Measurements from ENCODE around the gene LRRC59.

DNA sequence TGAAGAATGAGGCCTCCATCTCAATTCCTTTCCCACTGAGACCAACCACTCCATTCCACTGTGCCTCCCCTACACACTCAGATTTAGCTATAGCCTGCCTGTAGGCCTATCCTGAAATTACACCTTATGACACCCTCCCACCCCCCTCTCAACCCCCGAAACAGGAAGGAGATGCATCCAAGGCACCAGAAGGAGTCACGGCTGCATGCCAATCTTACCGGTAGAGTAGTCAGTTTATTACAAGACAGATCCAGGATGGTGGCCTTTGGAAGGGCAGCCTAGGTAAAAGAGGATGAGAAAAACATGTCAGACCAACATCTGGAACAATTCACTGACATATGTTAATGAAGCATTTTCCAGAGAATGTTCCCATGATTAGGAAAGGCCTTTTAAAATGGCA lies 2.6 kb downstream of the LRRC59 start:
- TF ChIP-seq, protein P1, sequence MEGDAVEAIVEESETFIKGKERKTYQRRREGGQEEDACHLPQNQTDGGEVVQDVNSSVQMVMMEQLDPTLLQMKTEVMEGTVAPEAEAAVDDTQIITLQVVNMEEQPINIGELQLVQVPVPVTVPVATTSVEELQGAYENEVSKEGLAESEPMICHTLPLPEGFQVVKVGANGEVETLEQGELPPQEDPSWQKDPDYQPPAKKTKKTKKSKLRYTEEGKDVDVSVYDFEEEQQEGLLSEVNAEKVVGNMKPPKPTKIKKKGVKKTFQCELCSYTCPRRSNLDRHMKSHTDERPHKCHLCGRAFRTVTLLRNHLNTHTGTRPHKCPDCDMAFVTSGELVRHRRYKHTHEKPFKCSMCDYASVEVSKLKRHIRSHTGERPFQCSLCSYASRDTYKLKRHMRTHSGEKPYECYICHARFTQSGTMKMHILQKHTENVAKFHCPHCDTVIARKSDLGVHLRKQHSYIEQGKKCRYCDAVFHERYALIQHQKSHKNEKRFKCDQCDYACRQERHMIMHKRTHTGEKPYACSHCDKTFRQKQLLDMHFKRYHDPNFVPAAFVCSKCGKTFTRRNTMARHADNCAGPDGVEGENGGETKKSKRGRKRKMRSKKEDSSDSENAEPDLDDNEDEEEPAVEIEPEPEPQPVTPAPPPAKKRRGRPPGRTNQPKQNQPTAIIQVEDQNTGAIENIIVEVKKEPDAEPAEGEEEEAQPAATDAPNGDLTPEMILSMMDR (CRISPR knock-in tag; IDR thresholded peaks at IDR 0.05) = no peak
- no peak for TF ChIP-seq POLR2AphosphoS2 (IDR thresholded peaks at IDR 0.05; ENCODE audit: low read depth, low read length)
- no peak for TF ChIP-seq CHD2 (IDR thresholded peaks at IDR 0.05; ENCODE audit: low read depth, low read length)
- no peak for TF ChIP-seq TARDBP (CRISPR knock-in tag; IDR thresholded peaks at IDR 0.05)
- TF ChIP-seq, protein P2, sequence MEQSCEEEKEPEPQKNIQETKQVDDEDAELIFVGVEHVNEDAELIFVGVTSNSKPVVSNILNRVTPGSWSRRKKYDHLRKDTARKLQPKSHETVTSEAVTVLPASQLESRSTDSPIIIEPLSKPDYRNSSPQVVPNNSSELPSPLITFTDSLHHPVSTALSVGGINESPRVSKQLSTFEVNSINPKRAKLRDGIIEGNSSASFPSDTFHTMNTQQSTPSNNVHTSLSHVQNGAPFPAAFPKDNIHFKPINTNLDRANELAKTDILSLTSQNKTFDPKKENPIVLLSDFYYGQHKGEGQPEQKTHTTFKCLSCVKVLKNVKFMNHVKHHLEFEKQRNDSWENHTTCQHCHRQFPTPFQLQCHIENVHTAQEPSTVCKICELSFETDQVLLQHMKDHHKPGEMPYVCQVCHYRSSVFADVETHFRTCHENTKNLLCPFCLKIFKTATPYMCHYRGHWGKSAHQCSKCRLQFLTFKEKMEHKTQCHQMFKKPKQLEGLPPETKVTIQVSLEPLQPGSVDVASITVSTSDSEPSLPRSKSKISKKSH (CRISPR knock-in tag; IDR thresholded peaks at IDR 0.05; ENCODE audit: borderline replicate concordance) = no peak

Data from HepG2 (cell line).